Mesodermal cell (in vitro differentiated cells): ENCODE results near the gene CHST5.
"Not testable (repeated sequence)": the region's sequence is repeated elsewhere in the genome, so short reads cannot be mapped to it uniquely, and the experiment has no call there.

Source experiments
- H3K27ac ChIP-seq: 2 replicates; pipeline ENCODE4 v1.7.0; 2013; ENCODE audit warnings: mild to moderate bottlenecking, low read depth, low read length, moderate library complexity; ENCODE audit not compliant: severe bottlenecking
- H3K36me3 ChIP-seq: 2 replicates; pipeline ENCODE4 v1.7.1; 2013; ENCODE audit warnings: mild to moderate bottlenecking, low read length, moderate library complexity; ENCODE audit not compliant: control insufficient read depth, insufficient read depth
- H3K4me1 ChIP-seq: one replicate; pipeline ENCODE4 v1.7.1; 2013; ENCODE audit warnings: mild to moderate bottlenecking, low read length; ENCODE audit not compliant: insufficient read depth, control insufficient read depth, poor library complexity, severe bottlenecking
- H3K4me3 ChIP-seq: 2 replicates; pipeline ENCODE4 v1.7.0; 2013; ENCODE audit warnings: low read length, control low read depth, mild to moderate bottlenecking; ENCODE audit not compliant: insufficient read depth, poor library complexity, severe bottlenecking; ENCODE audit errors: extremely low read depth
- H3K9me3 ChIP-seq: 2 replicates; pipeline ENCODE4 v1.7.1; 2013; ENCODE audit warnings: mild to moderate bottlenecking, low read length, moderate library complexity; ENCODE audit not compliant: control insufficient read depth
- WGBS, 2 experiments: methylation state at CpG; one replicate each; pipeline ENCODE4 v1.1.5; 2013; ENCODE audit warnings: missing lambda C conversion rate in 2 of 2; ENCODE audit not compliant: insufficient coverage in 2 of 2; 5-methylcytosine and 5-hydroxymethylcytosine counted together

Gene CHST5

GRCh38 chr16:75532142-75532765, 3.7 kb downstream of the CHST5 start:
- Histone ChIP-seq H3K4me1 (no peaks in the 10 kb centered on the region), H3K4me3 (no peak overlapping the region), H3K36me3 (no peaks in the 10 kb centered on the region), H3K27ac (no peak overlapping the region), H3K9me3 (no peaks in the 10 kb centered on the region)
- WGBS, 2 experiments, result 83 to 90% methylated on average over 4 to 6 of the region's 8 CpGs

GRCh38 chr16:75529959-75530358, 5.9 kb downstream of the CHST5 start:
- Histone ChIP-seq H3K27ac (no peak overlapping the region), H3K4me1 (no peaks in the 10 kb centered on the region), H3K4me3 (no peak overlapping the region), H3K36me3 (no peaks in the 10 kb centered on the region), H3K9me3 (no peaks in the 10 kb centered on the region)
- 95 to 96% methylated on average over 29 of the region's 29 CpGs for WGBS, 2 experiments

- H3K4me1 ChIP-seq, result no peaks in the 10 kb centered on the region
- H3K36me3 ChIP-seq, result no peaks in the 10 kb centered on the region
- no peak overlapping the region for H3K27ac ChIP-seq
- no peaks in the 10 kb centered on the region for H3K9me3 ChIP-seq
- H3K4me3 ChIP-seq, result no peak overlapping the region
- 97% methylated on average over 72 to 77 of the region's 81 CpGs for WGBS, 2 experiments
These were observed 6.6 kb downstream of the CHST5 start for GRCh38 chr16:75529056-75529905.

- no peak overlapping the region for H3K4me3 ChIP-seq
- no peaks in the 10 kb centered on the region for H3K36me3 ChIP-seq
- no peaks in the 10 kb centered on the region for H3K9me3 ChIP-seq
- no peak overlapping the region for H3K27ac ChIP-seq
- H3K4me1 ChIP-seq, result no peaks in the 10 kb centered on the region
- 75 to 81% methylated on average over 3 of the region's 5 CpGs for WGBS, 2 experiments
These were observed 8.0 kb downstream of the CHST5 start for GRCh38 chr16:75527825-75528299.

- H3K9me3 ChIP-seq, result no peaks in the 10 kb centered on the region
- no peaks in the 10 kb centered on the region for H3K36me3 ChIP-seq
- H3K4me3 ChIP-seq, result no peak overlapping the region
- WGBS, 2 experiments, result 69 to 77% methylated on average over 3 to 4 of the region's 5 CpGs
- no peak overlapping the region for H3K27ac ChIP-seq
- H3K4me1 ChIP-seq, result no peaks in the 10 kb centered on the region
These were observed 9.7 kb downstream of the CHST5 start for GRCh38 chr16:75526032-75526790.

- Histone ChIP-seq H3K36me3 (no peaks in the 10 kb centered on the region), H3K9me3 (no peaks in the 10 kb centered on the region), H3K27ac (no peak overlapping the region), H3K4me3 (no peak overlapping the region), H3K4me1 (no peaks in the 10 kb centered on the region)
- 88 to 90% methylated on average over 3 to 4 of the region's 6 CpGs for WGBS, 2 experiments
These were observed 16.7 kb downstream of the CHST5 start for GRCh38 chr16:75519175-75519574.

GRCh38 chr16:75516189-75516966, 19.5 kb downstream of the CHST5 start:
- not testable (repeated sequence) for H3K4me1 ChIP-seq, H3K27ac ChIP-seq, H3K36me3 ChIP-seq, H3K9me3 ChIP-seq
- H3K4me3 ChIP-seq, result peak overlapping the region; percentile 76
- WGBS, 2 experiments, result 7 to 8% methylated on average over 35 to 36 of the region's 42 CpGs

- Histone ChIP-seq H3K27ac (no peak overlapping the region), H3K4me1 (peaks cover 5% of the 10 kb centered on the region), H3K9me3 (no peaks in the 10 kb centered on the region), H3K4me3 (no peak overlapping the region), H3K36me3 (no peaks in the 10 kb centered on the region)
- 94 to 96% methylated on average over 8 of the region's 11 CpGs for WGBS, 2 experiments
These were observed 21.6 kb downstream of the CHST5 start for GRCh38 chr16:75514296-75514695.

- no peak overlapping the region for H3K4me3 ChIP-seq
- H3K27ac ChIP-seq, result no peak overlapping the region
- 63 to 85% methylated on average over 4 to 6 of the region's 7 CpGs for WGBS, 2 experiments
- H3K4me1 ChIP-seq, result peaks cover 5% of the 10 kb centered on the region
- H3K36me3 ChIP-seq, result no peaks in the 10 kb centered on the region
- H3K9me3 ChIP-seq, result no peaks in the 10 kb centered on the region
These were observed 29.3 kb downstream of the CHST5 start for GRCh38 chr16:75506574-75506973.

GRCh38 chr16:75506107-75506506, 29.8 kb downstream of the CHST5 start:
- 90 to 94% methylated on average over 2 to 3 of the region's 3 CpGs for WGBS, 2 experiments
- H3K9me3 ChIP-seq, result no peaks in the 10 kb centered on the region
- no peak overlapping the region for H3K27ac ChIP-seq
- peaks cover 5% of the 10 kb centered on the region for H3K4me1 ChIP-seq
- no peaks in the 10 kb centered on the region for H3K36me3 ChIP-seq
- H3K4me3 ChIP-seq, result no peak overlapping the region
